Testis (tissue), 2 donors: ENCODE data around the gene ZFP64.

Source experiments
- CTCF ChIP-seq, 3 experiments: fragments of 450-650 bp in 2 of 3; fragments of 200-600 bp in 1 of 3; sonication (generic) in 1 of 3; IDR thresholded peaks; one replicate each; pipeline ENCODE4 v1.5.1; 2016 to 2019; ENCODE audit warnings: antibody characterized with exemption in 3 of 3, mild to moderate bottlenecking in 2 of 3, moderate library complexity in 1 of 3
- POLR2A ChIP-seq: fragments of 450-650 bp; IDR thresholded peaks from one replicate; pipeline ENCODE4 v1.6.1; 2017; ENCODE audit warnings: antibody characterized with exemption, mild to moderate bottlenecking, moderate library complexity

- TF ChIP-seq CTCF (IDR thresholded peaks at IDR 0.05) (no peak), POLR2A (no peak)
These were observed 49.2 kb upstream of the ZFP64 start for GRCh38 chr20:52240802-52241201.
